Neural progenitor cell (in vitro differentiated cells): Measurements from ENCODE around the gene PRIMA1.

Source experiments
- CTCF ChIP-seq: fragments of 200-600 bp; sonication (generic); IDR thresholded peaks from 2 replicates; pipeline ENCODE4 v1.5.1; 2017; ENCODE audit warnings: antibody characterized with exemption, mild to moderate bottlenecking
- EZH2 ChIP-seq: fragments of 200-600 bp; sonication (generic); IDR thresholded peaks from 2 replicates; pipeline ENCODE4 v1.6.1; 2017; ENCODE audit warnings: antibody characterized with exemption, mild to moderate bottlenecking, moderate library complexity

GRCh38 chr14:93728651-93729016 lies 59.7 kb downstream of the PRIMA1 start:
- TF ChIP-seq CTCF (no peak), EZH2 (no peak)
